K562 (cell line): Measurements from ENCODE around the gene IL11. TPM values are rescaled to one million over a fixed set of nuclear protein-coding genes. Genes with fewer than 3 reads are reported as not detected.

Source experiments
- CSDE1 ChIP-seq, 2 experiments: fragments of 450-650 bp; IDR thresholded peaks; 2 replicates each; pipeline ENCODE4 v1.6.1; 2016; ENCODE audit warnings: mild to moderate bottlenecking in 1 of 2
- EZH2 ChIP-seq: IDR thresholded peaks from 2 replicates; pipeline ENCODE4 v1.6.1; 2012; ENCODE audit warnings: low read depth, mild to moderate bottlenecking, inconsistent platforms, low read length, borderline replicate concordance
- HMG20A ChIP-seq: fragments of 450-650 bp; formaldehyde crosslinking; conservative IDR thresholded peaks from 2 replicates; pipeline ENCODE4 v1.4.0; 2020; ENCODE audit warnings: mild to moderate bottlenecking, mixed read lengths
- RBM25 ChIP-seq: fragments of 200-400 bp; formaldehyde crosslinking; IDR thresholded peaks from 2 replicates; pipeline ENCODE4 v1.6.1; 2018; ENCODE audit warnings: low read length, low read depth, moderate library complexity; ENCODE audit not compliant: severe bottlenecking
- SLC30A9 ChIP-seq: fragments of 250-450 bp; sonication (Bioruptor Pico); IDR thresholded peaks from 2 replicates; pipeline ENCODE4 v1.8.0; 2022; ENCODE audit warnings: mild to moderate bottlenecking, moderate library complexity
- SNIP1 ChIP-seq: fragments of 450-650 bp; IDR thresholded peaks from 2 replicates; pipeline ENCODE4 v1.7.1; 2017; ENCODE audit warnings: low read depth, mild to moderate bottlenecking
- SUPT5H ChIP-seq: fragments of 450-650 bp; IDR thresholded peaks from 2 replicates; pipeline ENCODE4 v1.6.1; 2016
- ZEB2 ChIP-seq: fragments of 450-650 bp; IDR thresholded peaks from 2 replicates; pipeline ENCODE4 v1.6.1; 2016
- ZNF146 ChIP-seq: IDR thresholded peaks from one replicate; pipeline ENCODE4 v1.6.1; 2018; ENCODE audit warnings: missing compliant biosample characterization; ENCODE audit not compliant: unreplicated experiment
- ZNF668 ChIP-seq: fragments of 250-450 bp; sonication (Bioruptor Pico); IDR thresholded peaks from 2 replicates; pipeline ENCODE4 v1.8.0; 2022; ENCODE audit warnings: mild to moderate bottlenecking, inconsistent platforms
- polyA plus RNA-seq, 8 experiments: library from polyadenylated mRNA; depleted of rRNA in 4 of 8; stranded (reverse) in 5 of 8; unstranded in 3 of 8; fragments of >200 nt; fragmentation: Nextera tagmentation in 2 of 8; fragmentation: Illumina TruSeq in 1 of 8; extraction: Ambion mirVana in 2 of 8; extraction: Trizol in 1 of 8; gene quantifications; 2 replicates each; pipeline versions ENCODE4 v1.2.1 to v1.2.3, GENCODE V29; 2011 to 2014; ENCODE audit warnings: inconsistent platforms in 1 of 8, missing spikeins in 1 of 8
- total RNA-seq, 7 experiments: library from RNA; depleted of rRNA in 6 of 7; stranded (reverse); fragments of >200 nt in 6 of 7; fragmentation: Illumina TruSeq in 2 of 7; extraction: Trizol in 2 of 7; gene quantifications; 2 replicates each; pipeline versions ENCODE4 v1.2.1 to v1.2.3, GENCODE V29; 2011 to 2021; ENCODE audit warnings: low replicate concordance in 1 of 7
- TF ChIP-seq, protein P1 (sequence below): fragments of 250-450 bp; sonication (Bioruptor Pico); IDR thresholded peaks from 2 replicates; pipeline ENCODE4 v1.5.0; 2020; ENCODE audit warnings: mild to moderate bottlenecking, borderline replicate concordance
- TF ChIP-seq, protein P2 (sequence below): fragments of 450-650 bp; IDR thresholded peaks from 2 replicates; pipeline ENCODE4 v1.6.1; 2016; ENCODE audit warnings: low read depth
- TF ChIP-seq, protein P3 (sequence below): fragments of 250-450 bp; sonication (Bioruptor Pico); IDR thresholded peaks from 2 replicates; pipeline ENCODE4 v1.4.0; 2020; ENCODE audit warnings: borderline replicate concordance
- TF ChIP-seq, protein P4 (sequence below): sonication (generic); formaldehyde crosslinking; IDR thresholded peaks from 2 replicates; pipeline ENCODE4 v1.8.0; 2022; ENCODE audit warnings: missing genetic modification reagents, mild to moderate bottlenecking, borderline replicate concordance

The IL11 gene
- total and polyA plus RNA-seq, 9 of the 15 experiments (the other 6 are each of a cell fraction or from before 2014, with no cell fraction given): 0.04 to 0.42 (median 0.06) TPM; not detected in 6

DNA sequence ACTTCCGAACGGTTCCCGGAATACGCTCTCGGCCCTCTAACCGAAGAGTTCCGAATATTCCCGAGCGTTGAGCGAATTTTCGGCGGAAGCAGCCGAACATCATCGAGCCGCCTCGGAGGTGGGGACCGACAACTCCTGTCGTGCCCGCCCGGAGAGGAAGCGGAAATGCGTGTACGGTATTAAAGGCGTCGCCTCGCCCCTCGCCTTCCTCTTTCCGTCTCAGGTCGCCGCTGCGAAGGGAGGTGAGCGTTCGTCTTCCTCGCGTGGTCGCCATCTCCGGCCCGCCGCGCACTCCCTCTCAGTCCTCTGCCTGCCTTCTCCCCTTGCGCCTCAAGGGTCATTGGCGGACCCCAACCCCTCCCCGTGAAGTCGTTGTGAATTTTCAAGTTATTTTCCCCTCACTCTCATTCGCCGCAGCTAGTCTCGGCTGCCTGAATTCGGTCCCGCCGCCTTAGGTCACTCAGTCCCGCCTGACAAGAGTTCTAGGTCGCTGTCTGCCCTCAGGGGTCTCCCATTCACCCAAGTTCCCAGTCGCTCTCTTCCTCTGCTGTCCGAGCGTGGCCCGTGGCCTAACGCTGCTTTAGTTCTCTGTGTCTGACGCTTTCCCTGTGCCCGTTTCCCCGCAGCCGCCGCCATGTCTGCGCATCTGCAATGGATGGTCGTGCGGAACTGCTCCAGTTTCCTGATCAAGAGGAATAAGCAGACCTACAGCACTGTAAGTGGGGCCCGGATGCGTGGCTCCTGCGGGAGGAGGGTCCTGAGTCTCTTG is 15.6 kb upstream of the IL11 start, which contains the start of gene RPL28 (continued):
- TF ChIP-seq ZNF146 (CRISPR knock-in tag) (no peak), HMG20A (CRISPR knock-in tag) (no peak), ZEB2 (no peak), SNIP1 (no peak), SLC30A9 (no peak), CSDE1 (IDR thresholded peaks at IDR 0.05) (no peak), ZNF668 (CRISPR knock-in tag) (no peak), SUPT5H (peak; percentile 100), RBM25 (no peak), EZH2 (no peak)
- TF ChIP-seq, protein P1, sequence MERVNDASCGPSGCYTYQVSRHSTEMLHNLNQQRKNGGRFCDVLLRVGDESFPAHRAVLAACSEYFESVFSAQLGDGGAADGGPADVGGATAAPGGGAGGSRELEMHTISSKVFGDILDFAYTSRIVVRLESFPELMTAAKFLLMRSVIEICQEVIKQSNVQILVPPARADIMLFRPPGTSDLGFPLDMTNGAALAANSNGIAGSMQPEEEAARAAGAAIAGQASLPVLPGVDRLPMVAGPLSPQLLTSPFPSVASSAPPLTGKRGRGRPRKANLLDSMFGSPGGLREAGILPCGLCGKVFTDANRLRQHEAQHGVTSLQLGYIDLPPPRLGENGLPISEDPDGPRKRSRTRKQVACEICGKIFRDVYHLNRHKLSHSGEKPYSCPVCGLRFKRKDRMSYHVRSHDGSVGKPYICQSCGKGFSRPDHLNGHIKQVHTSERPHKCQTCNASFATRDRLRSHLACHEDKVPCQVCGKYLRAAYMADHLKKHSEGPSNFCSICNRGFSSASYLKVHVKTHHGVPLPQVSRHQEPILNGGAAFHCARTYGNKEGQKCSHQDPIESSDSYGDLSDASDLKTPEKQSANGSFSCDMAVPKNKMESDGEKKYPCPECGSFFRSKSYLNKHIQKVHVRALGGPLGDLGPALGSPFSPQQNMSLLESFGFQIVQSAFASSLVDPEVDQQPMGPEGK: no peak
- TF ChIP-seq, protein P2, sequence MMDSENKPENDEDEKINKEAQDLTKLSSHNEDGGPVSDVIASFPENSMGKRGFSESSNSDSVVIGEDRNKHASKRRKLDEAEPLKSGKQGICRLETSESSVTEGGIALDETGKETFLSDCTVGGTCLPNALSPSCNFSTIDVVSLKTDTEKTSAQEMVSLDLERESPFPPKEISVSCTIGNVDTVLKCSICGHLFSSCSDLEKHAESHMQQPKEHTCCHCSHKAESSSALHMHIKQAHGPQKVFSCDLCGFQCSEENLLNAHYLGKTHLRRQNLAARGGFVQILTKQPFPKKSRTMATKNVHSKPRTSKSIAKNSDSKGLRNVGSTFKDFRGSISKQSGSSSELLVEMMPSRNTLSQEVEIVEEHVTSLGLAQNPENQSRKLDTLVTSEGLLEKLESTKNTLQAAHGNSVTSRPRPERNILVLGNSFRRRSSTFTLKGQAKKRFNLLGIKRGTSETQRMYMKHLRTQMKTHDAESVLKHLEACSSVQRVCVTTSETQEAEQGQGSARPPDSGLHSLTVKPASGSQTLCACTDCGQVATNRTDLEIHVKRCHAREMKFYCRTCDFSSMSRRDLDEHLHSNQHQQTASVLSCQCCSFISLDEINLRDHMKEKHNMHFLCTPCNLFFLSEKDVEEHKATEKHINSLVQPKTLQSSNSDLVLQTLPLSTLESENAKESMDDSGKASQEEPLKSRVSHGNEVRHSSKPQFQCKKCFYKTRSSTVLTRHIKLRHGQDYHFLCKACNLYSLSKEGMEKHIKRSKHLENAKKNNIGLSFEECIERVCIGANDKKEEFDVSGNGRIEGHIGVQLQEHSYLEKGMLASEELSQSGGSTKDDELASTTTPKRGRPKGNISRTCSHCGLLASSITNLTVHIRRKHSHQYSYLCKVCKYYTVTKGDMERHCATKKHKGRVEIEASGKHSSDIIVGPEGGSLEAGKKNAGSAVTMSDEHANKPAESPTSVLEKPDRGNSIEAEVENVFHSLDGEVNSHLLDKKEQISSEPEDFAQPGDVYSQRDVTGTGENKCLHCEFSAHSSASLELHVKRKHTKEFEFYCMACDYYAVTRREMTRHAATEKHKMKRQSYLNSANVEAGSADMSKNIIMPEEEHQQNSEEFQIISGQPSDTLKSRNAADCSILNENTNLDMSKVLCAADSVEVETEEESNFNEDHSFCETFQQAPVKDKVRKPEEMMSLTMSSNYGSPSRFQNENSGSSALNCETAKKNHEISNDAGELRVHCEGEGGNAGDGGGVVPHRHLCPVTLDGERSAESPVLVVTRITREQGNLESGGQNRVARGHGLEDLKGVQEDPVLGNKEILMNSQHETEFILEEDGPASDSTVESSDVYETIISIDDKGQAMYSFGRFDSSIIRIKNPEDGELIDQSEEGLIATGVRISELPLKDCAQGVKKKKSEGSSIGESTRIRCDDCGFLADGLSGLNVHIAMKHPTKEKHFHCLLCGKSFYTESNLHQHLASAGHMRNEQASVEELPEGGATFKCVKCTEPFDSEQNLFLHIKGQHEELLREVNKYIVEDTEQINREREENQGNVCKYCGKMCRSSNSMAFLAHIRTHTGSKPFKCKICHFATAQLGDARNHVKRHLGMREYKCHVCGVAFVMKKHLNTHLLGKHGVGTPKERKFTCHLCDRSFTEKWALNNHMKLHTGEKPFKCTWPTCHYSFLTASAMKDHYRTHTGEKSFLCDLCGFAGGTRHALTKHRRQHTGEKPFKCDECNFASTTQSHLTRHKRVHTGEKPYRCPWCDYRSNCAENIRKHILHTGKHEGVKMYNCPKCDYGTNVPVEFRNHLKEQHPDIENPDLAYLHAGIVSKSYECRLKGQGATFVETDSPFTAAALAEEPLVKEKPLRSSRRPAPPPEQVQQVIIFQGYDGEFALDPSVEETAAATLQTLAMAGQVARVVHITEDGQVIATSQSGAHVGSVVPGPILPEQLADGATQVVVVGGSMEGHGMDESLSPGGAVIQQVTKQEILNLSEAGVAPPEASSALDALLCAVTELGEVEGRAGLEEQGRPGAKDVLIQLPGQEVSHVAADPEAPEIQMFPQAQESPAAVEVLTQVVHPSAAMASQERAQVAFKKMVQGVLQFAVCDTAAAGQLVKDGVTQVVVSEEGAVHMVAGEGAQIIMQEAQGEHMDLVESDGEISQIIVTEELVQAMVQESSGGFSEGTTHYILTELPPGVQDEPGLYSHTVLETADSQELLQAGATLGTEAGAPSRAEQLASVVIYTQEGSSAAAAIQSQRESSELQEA: no peak
- TF ChIP-seq, protein P3, sequence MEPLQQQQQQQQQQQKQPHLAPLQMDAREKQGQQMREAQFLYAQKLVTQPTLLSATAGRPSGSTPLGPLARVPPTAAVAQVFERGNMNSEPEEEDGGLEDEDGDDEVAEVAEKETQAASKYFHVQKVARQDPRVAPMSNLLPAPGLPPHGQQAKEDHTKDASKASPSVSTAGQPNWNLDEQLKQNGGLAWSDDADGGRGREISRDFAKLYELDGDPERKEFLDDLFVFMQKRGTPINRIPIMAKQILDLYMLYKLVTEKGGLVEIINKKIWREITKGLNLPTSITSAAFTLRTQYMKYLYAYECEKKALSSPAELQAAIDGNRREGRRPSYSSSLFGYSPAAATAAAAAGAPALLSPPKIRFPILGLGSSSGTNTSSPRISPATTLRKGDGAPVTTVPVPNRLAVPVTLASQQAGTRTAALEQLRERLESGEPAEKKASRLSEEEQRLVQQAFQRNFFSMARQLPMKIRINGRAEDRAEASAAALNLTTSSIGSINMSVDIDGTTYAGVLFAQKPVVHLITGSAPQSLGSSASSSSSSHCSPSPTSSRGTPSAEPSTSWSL (CRISPR knock-in tag): no peak
- TF ChIP-seq, protein P4, sequence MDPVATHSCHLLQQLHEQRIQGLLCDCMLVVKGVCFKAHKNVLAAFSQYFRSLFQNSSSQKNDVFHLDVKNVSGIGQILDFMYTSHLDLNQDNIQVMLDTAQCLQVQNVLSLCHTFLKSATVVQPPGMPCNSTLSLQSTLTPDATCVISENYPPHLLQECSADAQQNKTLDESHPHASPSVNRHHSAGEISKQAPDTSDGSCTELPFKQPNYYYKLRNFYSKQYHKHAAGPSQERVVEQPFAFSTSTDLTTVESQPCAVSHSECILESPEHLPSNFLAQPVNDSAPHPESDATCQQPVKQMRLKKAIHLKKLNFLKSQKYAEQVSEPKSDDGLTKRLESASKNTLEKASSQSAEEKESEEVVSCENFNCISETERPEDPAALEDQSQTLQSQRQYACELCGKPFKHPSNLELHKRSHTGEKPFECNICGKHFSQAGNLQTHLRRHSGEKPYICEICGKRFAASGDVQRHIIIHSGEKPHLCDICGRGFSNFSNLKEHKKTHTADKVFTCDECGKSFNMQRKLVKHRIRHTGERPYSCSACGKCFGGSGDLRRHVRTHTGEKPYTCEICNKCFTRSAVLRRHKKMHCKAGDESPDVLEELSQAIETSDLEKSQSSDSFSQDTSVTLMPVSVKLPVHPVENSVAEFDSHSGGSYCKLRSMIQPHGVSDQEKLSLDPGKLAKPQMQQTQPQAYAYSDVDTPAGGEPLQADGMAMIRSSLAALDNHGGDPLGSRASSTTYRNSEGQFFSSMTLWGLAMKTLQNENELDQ: no peak
